C4-2B (cell line): ENCODE measurements around the gene CHN2.
"Not testable (repeated sequence)": the region's sequence is repeated elsewhere in the genome, so short reads cannot be mapped to it uniquely, and the experiment has no call there.

ENCODE experiments used
- H3K27ac ChIP-seq: fragments of 450-650 bp; 2 replicates; pipeline ENCODE4 v1.5.1; 2017
- ZFX ChIP-seq: fragments of 450-650 bp; IDR thresholded peaks from 2 replicates; pipeline ENCODE4 v1.6.1; 2017
- TF ChIP-seq, protein P1 (sequence below): fragments of 450-650 bp; conservative IDR thresholded peaks from 2 replicates; pipeline ENCODE4 v1.5.1; 2017; ENCODE audit warnings: mild to moderate bottlenecking

The CHN2 gene

DNA sequence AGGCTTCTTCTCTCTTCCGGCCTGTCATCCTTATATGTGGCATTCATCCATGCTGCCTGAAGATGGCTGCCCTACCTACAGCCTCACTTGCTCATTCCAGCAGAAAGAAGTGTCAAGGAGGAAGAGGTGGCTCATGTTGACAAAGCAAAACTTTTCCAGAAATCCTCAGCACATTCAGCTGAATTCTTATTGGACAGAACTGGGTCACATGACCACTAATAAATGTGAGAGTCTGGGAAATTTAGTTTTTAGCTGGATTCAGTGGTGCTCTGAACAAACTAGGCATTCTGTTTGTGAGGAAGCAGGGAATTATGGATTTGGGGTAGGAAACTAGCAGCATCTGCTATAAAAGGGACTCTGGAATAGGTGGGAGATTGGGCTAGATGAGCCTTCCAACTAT is 58.6 kb downstream of the CHN2 start:
- H3K27ac ChIP-seq: no peak overlapping the region
- TF ChIP-seq ZFX: no peak
- TF ChIP-seq, protein P1, sequence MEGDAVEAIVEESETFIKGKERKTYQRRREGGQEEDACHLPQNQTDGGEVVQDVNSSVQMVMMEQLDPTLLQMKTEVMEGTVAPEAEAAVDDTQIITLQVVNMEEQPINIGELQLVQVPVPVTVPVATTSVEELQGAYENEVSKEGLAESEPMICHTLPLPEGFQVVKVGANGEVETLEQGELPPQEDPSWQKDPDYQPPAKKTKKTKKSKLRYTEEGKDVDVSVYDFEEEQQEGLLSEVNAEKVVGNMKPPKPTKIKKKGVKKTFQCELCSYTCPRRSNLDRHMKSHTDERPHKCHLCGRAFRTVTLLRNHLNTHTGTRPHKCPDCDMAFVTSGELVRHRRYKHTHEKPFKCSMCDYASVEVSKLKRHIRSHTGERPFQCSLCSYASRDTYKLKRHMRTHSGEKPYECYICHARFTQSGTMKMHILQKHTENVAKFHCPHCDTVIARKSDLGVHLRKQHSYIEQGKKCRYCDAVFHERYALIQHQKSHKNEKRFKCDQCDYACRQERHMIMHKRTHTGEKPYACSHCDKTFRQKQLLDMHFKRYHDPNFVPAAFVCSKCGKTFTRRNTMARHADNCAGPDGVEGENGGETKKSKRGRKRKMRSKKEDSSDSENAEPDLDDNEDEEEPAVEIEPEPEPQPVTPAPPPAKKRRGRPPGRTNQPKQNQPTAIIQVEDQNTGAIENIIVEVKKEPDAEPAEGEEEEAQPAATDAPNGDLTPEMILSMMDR: no peak

DNA sequence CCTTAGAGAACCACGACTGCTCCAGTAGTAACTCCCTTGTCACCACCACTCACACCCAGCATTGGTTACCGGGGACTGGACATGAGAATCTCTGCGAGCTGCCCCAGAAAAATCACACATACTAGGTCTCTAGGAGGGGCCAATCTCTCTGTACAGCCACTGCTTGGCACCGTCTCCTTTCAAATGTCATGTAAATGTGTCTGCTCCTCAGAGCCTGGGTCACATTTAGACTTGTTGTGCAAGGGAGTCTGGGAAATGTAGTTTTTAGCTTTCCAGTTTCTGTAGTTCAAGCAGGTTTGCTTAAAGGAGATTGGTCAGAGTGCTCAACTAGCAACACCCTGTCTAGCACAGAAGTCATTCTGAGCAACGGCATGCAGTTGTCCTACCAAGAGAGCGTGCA is 60.0 kb downstream of the CHN2 start:
- no peak overlapping the region for H3K27ac ChIP-seq
- TF ChIP-seq ZFX: no peak
- TF ChIP-seq, protein P1: no peak

DNA sequence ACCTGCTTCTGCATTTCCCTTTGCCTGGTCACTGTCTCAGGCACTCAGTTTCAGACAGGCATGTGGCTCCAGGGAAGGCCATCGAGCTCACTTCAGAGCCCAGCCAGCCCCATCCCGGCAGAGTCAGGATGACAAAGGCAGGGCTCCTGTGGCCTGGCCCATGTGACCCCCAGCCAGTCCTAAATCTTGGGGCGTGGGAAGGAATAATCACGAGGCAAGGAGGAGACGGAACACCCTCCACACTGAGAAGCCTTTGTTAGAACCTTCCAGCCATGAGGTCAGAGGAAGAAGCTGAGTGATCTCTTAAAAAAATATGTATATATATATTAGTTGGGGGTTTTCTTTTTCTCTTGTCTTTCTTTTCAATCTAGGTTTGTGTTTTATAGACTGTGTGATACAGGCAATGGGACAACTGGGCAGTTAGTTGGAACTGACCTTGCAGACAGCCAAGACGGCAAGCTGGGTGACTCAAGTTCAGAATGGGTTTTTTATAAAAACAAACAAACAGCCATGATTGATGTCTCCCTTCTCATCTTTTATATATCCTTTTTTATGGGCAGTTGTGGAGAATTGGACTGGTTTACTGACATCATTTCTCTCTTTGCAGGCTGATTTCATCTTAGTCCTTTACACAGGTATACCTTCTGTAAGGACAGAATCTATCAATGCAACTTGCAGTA is 60.8 kb downstream of the CHN2 start:
- TF ChIP-seq ZFX: no peak
- TF ChIP-seq, protein P1: no peak
- no peak overlapping the region for H3K27ac ChIP-seq

DNA sequence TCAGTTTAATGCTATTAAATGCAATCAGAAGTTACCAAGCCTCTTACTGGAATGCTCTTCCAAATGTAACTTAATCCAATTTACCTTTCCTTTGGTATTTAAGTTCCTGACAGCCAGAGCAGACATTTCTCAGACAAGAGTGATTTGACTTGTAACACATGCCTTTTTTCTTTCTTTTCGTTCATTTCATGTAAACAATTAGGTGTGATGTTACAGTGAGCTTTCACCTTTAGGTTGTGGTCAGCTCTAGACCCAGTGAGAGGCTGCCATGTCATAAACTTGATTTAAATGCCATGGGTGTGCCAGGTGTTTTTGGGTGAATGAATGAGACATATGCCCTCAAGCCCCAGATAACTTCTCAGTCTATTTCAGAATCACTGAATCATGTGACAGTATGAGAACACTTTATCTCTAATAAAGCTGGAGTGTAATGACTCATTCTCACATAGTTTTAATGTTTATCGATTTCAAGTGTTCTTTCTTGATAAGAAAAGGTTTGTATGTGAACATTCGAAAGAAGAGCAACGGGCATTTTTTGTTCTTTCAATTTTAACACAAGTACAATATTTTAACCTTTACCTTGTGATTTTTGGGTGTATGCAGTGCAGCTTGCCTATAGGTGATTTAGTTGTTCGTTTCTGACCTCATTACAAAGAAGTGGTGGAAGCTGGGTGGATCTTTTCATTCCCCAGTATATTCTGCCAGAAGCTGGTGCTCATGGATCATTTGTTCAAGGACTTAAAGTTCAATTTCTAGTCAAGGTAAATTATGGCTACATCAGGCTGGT is 61.5 kb downstream of the CHN2 start:
- TF ChIP-seq, protein P1: no peak
- no peak for TF ChIP-seq ZFX
- H3K27ac ChIP-seq: no peak overlapping the region

DNA sequence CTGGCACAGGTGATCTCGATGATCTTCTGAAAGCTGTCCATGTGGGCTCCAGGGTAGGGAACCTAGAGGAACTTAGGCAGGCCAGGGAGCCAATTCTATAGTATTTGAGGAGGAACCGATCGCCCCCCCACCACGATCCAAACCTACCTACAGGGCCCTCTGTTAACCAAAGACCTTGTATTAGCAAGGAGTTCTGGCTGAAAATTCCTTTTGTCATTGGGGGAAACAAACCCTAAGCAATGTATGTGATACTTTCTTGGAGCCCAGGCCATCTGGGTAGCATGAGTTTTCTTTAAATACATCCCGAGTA is 62.1 kb downstream of the CHN2 start:
- no peak overlapping the region for H3K27ac ChIP-seq
- TF ChIP-seq, protein P1: no peak
- no peak for TF ChIP-seq ZFX

DNA sequence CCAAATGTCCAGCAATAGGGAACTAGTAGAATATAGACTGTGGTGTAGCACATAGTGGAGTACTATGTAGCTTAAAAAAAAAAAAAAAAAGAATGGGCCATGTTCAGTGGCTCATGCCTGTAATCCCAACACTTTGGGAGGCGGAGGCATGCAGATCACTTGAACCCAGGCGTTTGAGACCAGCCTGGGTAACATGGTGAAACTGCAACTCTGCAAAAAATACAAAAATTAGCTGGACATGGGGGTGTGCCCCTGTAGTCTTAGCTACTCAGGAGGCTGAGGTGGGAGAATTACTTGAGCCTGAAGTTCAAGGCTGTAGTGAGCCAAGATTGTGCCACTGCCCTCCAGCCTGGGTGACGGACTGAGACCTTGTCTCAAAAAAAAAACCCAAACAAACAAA is 64.4 kb downstream of the CHN2 start:
- H3K27ac ChIP-seq: no peak overlapping the region
- TF ChIP-seq, protein P1: no peak
- TF ChIP-seq ZFX: no peak

DNA sequence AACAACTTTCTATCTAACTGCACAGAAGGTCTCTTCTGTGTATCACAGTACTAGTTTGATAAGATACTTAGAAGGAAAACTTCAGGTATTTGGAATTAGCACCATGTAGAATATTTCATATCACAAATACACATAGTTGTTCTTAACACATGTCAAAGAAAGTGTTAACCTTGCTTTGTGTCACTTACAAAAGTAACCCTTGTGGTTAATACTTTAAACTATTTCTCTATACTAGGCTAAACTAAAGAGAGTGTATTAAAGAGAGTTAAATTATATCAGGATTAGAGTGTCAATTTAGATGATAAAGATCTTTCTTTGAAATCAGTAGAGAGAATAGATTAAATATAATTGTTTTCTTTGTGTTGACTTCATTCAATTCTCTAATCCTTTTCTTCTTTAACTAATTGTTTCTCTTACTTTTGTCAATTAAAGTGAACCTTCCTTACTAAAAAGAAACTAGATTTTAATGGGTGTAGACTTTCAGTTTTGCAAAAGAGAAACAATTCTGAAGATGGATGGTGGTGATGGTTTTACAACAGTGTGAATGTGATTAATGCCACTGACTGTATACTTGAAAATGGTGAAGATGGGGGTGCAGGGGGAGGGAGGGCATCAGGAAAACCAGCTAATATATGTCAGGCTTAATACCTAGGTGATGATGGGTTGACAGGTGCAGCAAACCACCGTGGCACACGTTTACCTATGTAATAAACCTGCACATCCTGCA is 67.8 kb downstream of the CHN2 start:
- no peak overlapping the region for H3K27ac ChIP-seq
- TF ChIP-seq, protein P1: no peak
- no peak for TF ChIP-seq ZFX

DNA sequence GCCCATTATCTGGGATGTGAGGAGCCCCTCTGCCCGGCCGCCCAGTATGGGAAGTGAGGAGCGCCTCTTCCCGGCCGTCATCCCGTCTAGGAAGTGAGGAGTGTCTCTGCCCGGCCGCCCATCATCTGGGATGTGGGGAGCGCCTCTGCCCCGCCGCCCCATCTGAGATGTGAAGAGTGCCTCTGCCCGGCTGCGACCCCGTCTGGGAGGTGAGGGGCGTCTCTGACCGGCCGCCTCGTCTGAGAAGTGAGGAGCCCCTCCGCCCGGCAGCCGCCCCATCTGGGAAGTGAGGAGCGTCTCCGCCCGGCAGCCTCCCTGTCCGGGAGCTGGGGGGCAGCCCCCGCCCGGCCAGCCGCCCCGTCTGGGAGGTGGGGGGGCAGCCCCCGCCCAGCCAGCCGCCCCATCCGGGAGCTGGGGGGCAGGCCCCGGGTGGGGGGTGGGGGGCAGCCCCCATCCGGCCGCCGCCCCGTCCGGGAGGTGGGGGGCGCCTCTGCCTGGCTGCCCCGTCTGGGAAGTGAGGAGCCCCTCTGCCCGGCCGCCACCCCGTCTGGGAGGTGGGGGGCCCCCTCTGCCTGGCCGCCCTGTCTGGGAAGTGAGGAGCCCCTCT is 69.1 kb downstream of the CHN2 start:
- H3K27ac ChIP-seq: not testable (repeated sequence)
